RPMI7951 (cell line): ENCODE measurements around the gene CPLX3. TPM values are rescaled to one million over a fixed set of nuclear protein-coding genes. Genes with fewer than 3 reads are reported as not detected.

Source experiments
- DNase-seq: peaks from one replicate; pipeline ENCODE4 v3.0.0-alpha.2; 2012; ENCODE audit warnings: low read depth
- total RNA-seq: library from RNA; depleted of rRNA; stranded (reverse); fragments of >200 nt; shearing (Covaris generic); gene quantifications from 2 replicates; pipeline ENCODE4 v1.2.3, GENCODE V29; 2014; rRNA removed

CPLX3 gene
- total RNA-seq, 1 experiment from 2014 or later: not detected

- DNase-seq: no peak
Observed at GRCh38 chr15:74870436-74871215, 44.2 kb downstream of the CPLX3 start.

GRCh38 chr15:74872702-74873035, 46.2 kb downstream of the CPLX3 start:
- no peak for DNase-seq

- DNase-seq: peak; percentile 95
Observed at GRCh38 chr15:74873036-74873755, 46.8 kb downstream of the CPLX3 start, which contains the start of gene SCAMP2. Gene SCAMP2, minus strand, starts transcription at chr15:74873365. Its CDS starts 110 bp downstream, at chr15:74873255.

- peak; percentile 35 for DNase-seq
Observed at GRCh38 chr15:74873756-74874424, 47.5 kb downstream of the CPLX3 start.

GRCh38 chr15:74878273-74878672, 51.8 kb downstream of the CPLX3 start:
- no peak for DNase-seq

Other genes starting within 250 kb of the CPLX3 start
- 55.5 and 65.5 TPM in 2 replicates for gene CLK3, start 210.8 kb upstream of the CPLX3 start, total RNA-seq
- gene EDC3, start 130.6 kb upstream of the CPLX3 start, total RNA-seq: 7.4 and 10.6 TPM in 2 replicates
- 1.3 and 1.4 TPM in 2 replicates for gene CYP1A1, start 101.1 kb upstream of the CPLX3 start, total RNA-seq
- gene CYP1A2, start 77.8 kb upstream of the CPLX3 start, total RNA-seq: not detected in 2 replicates
- 21.4 and 24.6 TPM in 2 replicates for gene CSK, start 44.5 kb upstream of the CPLX3 start, total RNA-seq
- gene LMAN1L, start 13.8 kb upstream of the CPLX3 start, total RNA-seq: not detected in 2 replicates
- 14.3 and 15.1 TPM in 2 replicates for gene ULK3, start 16.5 kb downstream of the CPLX3 start, total RNA-seq
- gene SCAMP2, start 46.7 kb downstream of the CPLX3 start, total RNA-seq: 27.8 and 31.4 TPM in 2 replicates
- gene MPI, start 63.4 kb downstream of the CPLX3 start, total RNA-seq: 142 and 162 TPM in 2 replicates
- gene FAM219B, start 80.2 kb downstream of the CPLX3 start, total RNA-seq: 38.9 and 41.2 TPM in 2 replicates
- 133 and 184 TPM in 2 replicates for gene COX5A, start 111.4 kb downstream of the CPLX3 start, total RNA-seq
- gene RPP25, start 130.1 kb downstream of the CPLX3 start, total RNA-seq: 9.7 and 14.9 TPM in 2 replicates
- gene SCAMP5, start 168.9 kb downstream of the CPLX3 start, total RNA-seq: 4.0 and 4.4 TPM in 2 replicates
- gene PPCDC, start 197.0 kb downstream of the CPLX3 start, total RNA-seq: 17.9 and 32.4 TPM in 2 replicates